ENCODE data around the gene L3MBTL4.
"Not testable (repeated sequence)": the region's sequence is repeated elsewhere in the genome, so short reads cannot be mapped to it uniquely, and the experiment has no call there.

Gene L3MBTL4

GRCh38 chr18:6086731-6087130, 328.0 kb downstream of the L3MBTL4 start:
- no peak for DNase-seq

GRCh38 chr18:6079406-6079805, 335.3 kb downstream of the L3MBTL4 start:
- DNase-seq: no peak

GRCh38 chr18:6078877-6079276, 335.8 kb downstream of the L3MBTL4 start:
- DNase-seq: no peak

GRCh38 chr18:6072423-6072822, 342.3 kb downstream of the L3MBTL4 start:
- not testable (repeated sequence) for DNase-seq

- no peak for DNase-seq
These were observed 345.2 kb downstream of the L3MBTL4 start for GRCh38 chr18:6069539-6069938.

GRCh38 chr18:6069103-6069502, 345.6 kb downstream of the L3MBTL4 start:
- no peak for DNase-seq

GRCh38 chr18:6060149-6060548, 354.6 kb downstream of the L3MBTL4 start:
- DNase-seq: no peak

- no peak for DNase-seq
These were observed 355.2 kb downstream of the L3MBTL4 start for GRCh38 chr18:6059551-6059950.

- no peak for DNase-seq
These were observed 355.8 kb downstream of the L3MBTL4 start for GRCh38 chr18:6058941-6059340.

- DNase-seq: no peak
These were observed 357.1 kb downstream of the L3MBTL4 start for GRCh38 chr18:6057604-6058003.

GRCh38 chr18:6056171-6056910, 358.4 kb downstream of the L3MBTL4 start:
- DNase-seq: no peak

- no peak for DNase-seq
These were observed 359.0 kb downstream of the L3MBTL4 start for GRCh38 chr18:6055711-6056110.

- DNase-seq: no peak
These were observed 360.4 kb downstream of the L3MBTL4 start for GRCh38 chr18:6054256-6054842.

- DNase-seq: no peak
These were observed 362.2 kb downstream of the L3MBTL4 start for GRCh38 chr18:6052449-6052913.

- DNase-seq: not testable (repeated sequence)
These were observed 367.1 kb downstream of the L3MBTL4 start for GRCh38 chr18:6047596-6047995.

GRCh38 chr18:6044773-6045172, 369.9 kb downstream of the L3MBTL4 start:
- no peak for DNase-seq

- DNase-seq: no peak
These were observed 370.4 kb downstream of the L3MBTL4 start for GRCh38 chr18:6044319-6044718.

GRCh38 chr18:6039055-6039454, 375.7 kb downstream of the L3MBTL4 start:
- no peak for DNase-seq

GRCh38 chr18:6031442-6031841, 383.3 kb downstream of the L3MBTL4 start:
- no peak for DNase-seq

- DNase-seq: no peak
These were observed 383.7 kb downstream of the L3MBTL4 start for GRCh38 chr18:6031002-6031401.

- DNase-seq: no peak
These were observed 389.9 kb downstream of the L3MBTL4 start for GRCh38 chr18:6024745-6025248.

GRCh38 chr18:6023551-6023950, 391.2 kb downstream of the L3MBTL4 start:
- no peak for DNase-seq

- DNase-seq: no peak
These were observed 391.9 kb downstream of the L3MBTL4 start for GRCh38 chr18:6022845-6023244.

GRCh38 chr18:6022074-6022444, 392.7 kb downstream of the L3MBTL4 start:
- DNase-seq: no peak
